Stimulated activated CD8-positive, alpha-beta memory T cell treated with anti-CD3 and anti-CD28 coated beads, Interleukin-7, amount 100 ng/mL, for 48 hours (primary cell): ENCODE measurements around the gene KLRF2.

Source experiments
- DNase-seq, 2 donors: peaks; one replicate each; pipeline ENCODE4 v3.0.0-alpha.2; 2020; ENCODE audit warnings: low read depth in 1 of 2; ENCODE audit errors: extremely low read depth in 1 of 2

Gene KLRF2

GRCh38 chr12:9883175-9883574 lies 1.9 kb downstream of the KLRF2 start:
- DNase-seq = no peak

GRCh38 chr12:9888665-9889273 lies 7.5 kb downstream of the KLRF2 start:
- DNase-seq = no peak

- DNase-seq = no peak
Measured at GRCh38 chr12:9895215-9895971, 14.1 kb downstream of the KLRF2 start.

- no peak for DNase-seq
Measured at GRCh38 chr12:9897535-9897934, 16.2 kb downstream of the KLRF2 start.

GRCh38 chr12:9899209-9899608 lies 17.9 kb downstream of the KLRF2 start:
- no peak for DNase-seq

- DNase-seq = no peak
Measured at GRCh38 chr12:9900930-9901329, 19.6 kb downstream of the KLRF2 start.

GRCh38 chr12:9902539-9903228 lies 21.4 kb downstream of the KLRF2 start:
- no peak for DNase-seq

GRCh38 chr12:9906873-9907272 lies 25.6 kb downstream of the KLRF2 start:
- DNase-seq = peak in 1 of 2 donors; percentile 11

- no peak for DNase-seq
Measured at GRCh38 chr12:9907769-9908168, 26.5 kb downstream of the KLRF2 start.

GRCh38 chr12:9908350-9908749 lies 27.1 kb downstream of the KLRF2 start:
- DNase-seq = no peak

GRCh38 chr12:9909724-9910123 lies 28.4 kb downstream of the KLRF2 start:
- DNase-seq = no peak

- no peak for DNase-seq
Measured at GRCh38 chr12:9910716-9911421, 29.6 kb downstream of the KLRF2 start.

- DNase-seq = no peak
Measured at GRCh38 chr12:9911708-9912107, 30.4 kb downstream of the KLRF2 start.

GRCh38 chr12:9919443-9919842 lies 38.2 kb downstream of the KLRF2 start:
- DNase-seq = no peak

- DNase-seq = no peak
Measured at GRCh38 chr12:9920451-9920850, 39.2 kb downstream of the KLRF2 start.

- DNase-seq = no peak
Measured at GRCh38 chr12:9922429-9922828, 41.1 kb downstream of the KLRF2 start.

GRCh38 chr12:9925705-9926393 lies 44.6 kb downstream of the KLRF2 start:
- no peak for DNase-seq

GRCh38 chr12:9926876-9927275 lies 45.6 kb downstream of the KLRF2 start:
- DNase-seq = no peak

- DNase-seq = no peak
Measured at GRCh38 chr12:9928607-9929006, 47.3 kb downstream of the KLRF2 start.

GRCh38 chr12:9931245-9931644 lies 50.0 kb downstream of the KLRF2 start:
- no peak for DNase-seq

GRCh38 chr12:9932270-9932669 lies 51.0 kb downstream of the KLRF2 start, which contains the start of gene CLEC2A:
Gene CLEC2A (minus strand): TSS chr12:9932370. CDS start chr12:9932329, 41 bp downstream.
- no peak for DNase-seq
